ENCODE data around the gene FBXL7. TPM values are rescaled to one million over a fixed set of nuclear protein-coding genes. Genes with fewer than 3 reads are reported as not detected.

FBXL7 gene
- polyA plus RNA-seq, 12 donors: 19.8 to 28.4 (median 22.8) TPM; not detected in 1

- no peak for DNase-seq
Observed at GRCh38 chr5:15611008-15611407, 111.0 kb downstream of the FBXL7 start.

DNA sequence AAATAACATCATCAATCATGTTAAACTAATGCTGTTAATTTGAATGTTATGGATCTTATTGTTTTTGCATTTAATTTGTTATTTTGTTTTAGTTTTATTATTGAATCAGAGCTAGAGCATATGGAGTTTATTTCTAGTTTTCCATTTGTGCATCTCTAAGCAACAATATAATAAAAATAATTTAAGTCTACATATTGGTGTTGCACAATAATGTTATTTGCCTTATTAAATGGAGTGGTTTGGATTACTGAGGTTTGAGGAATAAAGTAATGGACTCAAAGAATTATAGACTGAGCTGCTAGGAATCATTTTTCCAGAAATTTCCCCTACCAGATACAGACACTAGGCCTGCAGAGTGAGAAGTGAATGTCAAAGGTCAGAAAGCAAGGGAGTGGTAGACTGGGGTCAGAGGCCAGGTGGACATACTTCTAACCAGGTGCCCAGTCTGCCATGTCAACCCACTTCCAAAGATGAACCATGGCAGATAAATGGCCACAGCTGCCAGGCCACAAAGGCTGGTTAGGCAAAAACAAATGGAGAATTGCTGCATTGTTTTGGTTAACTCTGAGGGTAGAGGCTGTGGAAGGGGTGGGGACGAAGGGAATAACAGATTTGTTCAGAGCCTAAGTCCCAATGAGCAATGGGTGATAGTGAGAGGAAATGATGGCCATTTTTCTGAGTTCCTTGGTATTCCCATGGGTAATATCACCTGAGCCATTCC, 113.1 kb downstream of the FBXL7 start:
- DNase-seq: no peak

DNA sequence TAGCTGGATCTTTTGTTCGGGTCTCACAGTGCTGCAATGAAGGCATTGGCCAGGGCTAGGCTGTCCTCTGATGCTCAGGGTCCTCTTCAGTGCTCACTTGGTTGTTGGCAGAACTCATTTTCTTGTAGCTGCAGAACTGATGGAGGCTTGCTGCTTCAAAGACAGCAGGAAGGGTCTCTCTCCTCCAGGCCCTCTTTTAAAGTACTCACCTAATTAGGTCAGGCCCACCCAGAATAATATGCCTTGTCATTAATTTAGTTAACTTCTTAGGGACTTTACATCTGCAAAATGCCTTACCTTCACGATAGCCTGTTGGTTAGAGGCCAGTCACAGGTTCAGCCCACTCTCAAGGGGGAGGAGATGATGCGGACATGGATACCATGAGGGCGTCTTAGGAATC, 114.7 kb downstream of the FBXL7 start:
- no peak for DNase-seq

DNA sequence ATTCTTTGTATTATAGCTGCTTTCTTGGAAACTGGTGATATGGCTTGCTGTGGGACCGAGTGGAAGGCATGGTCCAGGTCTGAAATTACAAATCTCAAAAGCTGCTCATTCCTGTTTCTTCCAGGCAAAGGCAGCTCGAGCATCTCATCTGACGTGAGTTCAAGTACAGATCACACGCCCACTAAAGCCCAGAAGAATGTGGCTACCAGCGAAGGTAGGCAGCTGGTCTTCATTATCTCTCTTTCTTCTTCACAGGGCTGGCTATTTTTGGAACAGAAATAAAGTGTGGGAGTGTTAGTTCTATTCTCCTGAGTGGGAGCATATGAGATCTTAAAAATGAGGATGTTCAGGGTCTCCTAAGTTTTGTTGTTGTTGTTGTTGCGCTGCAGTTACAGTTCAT, 115.9 kb downstream of the FBXL7 start:
- DNase-seq: no peak

DNA sequence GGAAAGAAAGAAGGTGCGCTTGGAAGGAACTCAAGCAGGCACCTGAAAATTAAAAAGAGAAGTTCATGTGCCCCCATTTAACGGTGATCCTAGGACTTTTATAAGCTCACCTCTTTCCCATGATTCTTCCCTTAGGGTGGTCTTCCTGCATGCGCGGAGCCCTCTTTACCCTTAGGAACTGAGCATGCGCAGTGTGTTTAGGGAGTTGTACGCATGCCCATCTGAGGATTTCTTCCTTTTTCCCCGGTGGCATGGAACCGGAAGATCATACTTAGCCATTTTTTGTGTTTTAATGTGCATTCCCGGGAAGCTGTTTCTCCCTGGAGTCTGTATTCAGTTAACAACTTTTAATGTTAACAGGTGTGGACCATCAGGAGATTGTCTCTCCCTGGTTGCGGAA, 119.0 kb downstream of the FBXL7 start:
- no peak for DNase-seq

DNA sequence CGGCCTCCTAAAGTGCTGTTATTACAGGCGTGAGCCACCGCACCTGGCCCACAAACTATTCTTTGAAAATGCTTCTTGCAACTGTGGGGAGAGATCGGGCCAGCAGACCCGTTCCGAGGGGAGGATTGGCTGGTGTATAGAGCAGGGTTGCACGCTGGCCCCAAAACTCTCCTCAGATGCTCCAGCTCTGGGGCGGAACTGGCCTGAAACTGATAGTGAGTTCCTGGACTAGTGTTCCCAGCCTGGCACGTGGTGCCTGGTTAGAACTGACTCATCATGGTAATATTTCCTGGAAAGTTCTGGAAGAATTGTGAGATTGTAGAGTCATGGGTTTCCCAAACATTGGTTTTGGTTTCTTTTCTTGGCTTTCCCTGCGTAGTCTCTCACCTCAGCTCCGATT, 120.5 kb downstream of the FBXL7 start:
- DNase-seq: no peak

GRCh38 chr5:15621094-15621493, 121.1 kb downstream of the FBXL7 start:
- DNase-seq: no peak

- DNase-seq: no peak
Observed at GRCh38 chr5:15623794-15624193, 123.8 kb downstream of the FBXL7 start.

DNA sequence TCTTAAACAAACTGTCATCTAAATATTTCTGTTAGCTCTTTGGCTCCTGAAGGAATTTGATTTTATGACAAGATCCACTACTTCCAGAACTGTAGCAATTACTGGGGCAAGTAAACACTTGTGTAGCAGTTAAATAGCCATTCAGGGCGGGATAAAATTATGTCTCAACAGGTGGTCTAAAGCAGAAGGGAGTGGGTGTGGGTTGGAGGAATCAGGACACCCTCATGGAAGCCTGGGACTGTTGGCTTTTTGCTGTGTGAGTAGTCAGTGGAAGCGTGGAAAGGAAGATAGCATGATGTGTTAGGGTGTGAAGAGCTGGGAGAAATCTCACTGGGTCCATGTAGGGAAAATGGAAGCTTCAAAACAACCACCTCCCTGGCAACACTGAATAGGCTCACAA, 127.1 kb downstream of the FBXL7 start:
- DNase-seq: no peak

- no peak for DNase-seq
Observed at GRCh38 chr5:15627647-15628046, 127.7 kb downstream of the FBXL7 start.

DNA sequence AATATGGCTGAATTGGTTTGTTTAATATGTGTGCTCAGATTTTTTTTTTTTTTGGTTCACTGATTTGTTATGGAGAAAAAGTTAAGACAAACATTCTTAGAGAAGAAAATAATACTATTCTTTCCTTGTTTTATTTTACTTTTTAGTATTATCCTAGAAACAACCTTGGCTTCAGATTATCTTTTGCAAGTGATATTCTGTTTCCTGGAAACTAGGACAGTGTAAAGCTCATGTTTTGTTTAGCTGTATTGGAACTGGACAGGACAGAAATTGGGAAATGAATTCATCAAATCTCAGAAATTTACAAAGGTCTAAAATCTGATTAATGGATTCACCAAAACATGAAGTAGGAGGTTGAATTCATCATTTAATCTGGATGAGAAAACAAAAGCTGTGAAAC, 130.5 kb downstream of the FBXL7 start:
- DNase-seq: no peak

DNA sequence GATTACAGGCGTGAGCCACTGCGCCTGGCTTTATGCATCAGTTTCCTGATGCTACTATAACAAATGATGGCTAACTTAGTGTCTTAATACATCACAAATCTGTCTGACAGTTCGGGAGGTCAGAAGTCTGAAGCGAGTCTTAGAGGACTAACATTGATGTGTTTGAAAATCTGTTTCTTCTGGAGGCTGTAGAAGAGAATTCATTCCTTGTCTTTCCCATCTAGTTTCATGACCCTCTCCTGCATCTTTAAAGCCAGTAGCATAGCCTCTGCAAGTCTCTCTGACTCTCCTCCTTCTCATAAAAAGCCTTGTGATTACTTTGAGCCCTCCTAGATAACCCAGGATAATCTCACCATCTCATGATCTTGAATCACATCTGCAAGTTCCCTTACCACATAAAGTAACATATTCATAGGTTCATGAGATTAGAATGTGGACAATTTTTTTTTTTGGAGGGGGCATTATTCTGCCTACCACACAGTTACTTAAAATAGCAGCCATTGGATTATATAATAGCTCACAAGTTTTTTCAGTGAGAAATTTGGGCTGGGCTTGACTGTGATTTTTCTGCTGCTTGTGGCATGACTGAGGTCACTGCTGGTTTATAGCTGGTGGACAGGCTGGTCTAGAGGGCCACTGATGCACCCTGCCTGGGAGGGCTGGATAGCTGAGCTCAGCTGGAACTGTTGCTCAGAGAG, 134.8 kb downstream of the FBXL7 start:
- no peak for DNase-seq

- DNase-seq: no peak
Observed at GRCh38 chr5:15635289-15635616, 135.3 kb downstream of the FBXL7 start.

DNA sequence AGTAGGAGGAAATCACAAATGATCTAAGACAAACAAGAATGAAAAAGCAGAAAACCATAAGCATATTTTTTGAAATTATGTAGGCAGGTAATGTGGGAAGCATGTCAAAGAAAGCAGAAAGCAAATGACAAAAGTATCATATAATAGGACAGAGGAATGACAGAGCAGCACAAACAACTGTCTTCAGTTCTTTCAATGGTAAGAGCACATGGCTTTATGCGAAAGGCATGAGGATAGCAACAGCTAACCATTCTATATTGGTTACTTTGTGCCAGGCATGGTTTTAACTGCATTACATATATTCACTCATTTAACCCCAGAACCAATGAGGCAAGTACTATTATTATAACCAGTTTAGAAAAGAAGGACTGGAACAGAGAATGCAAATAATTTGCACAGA, 137.4 kb downstream of the FBXL7 start:
- DNase-seq: no peak

DNA sequence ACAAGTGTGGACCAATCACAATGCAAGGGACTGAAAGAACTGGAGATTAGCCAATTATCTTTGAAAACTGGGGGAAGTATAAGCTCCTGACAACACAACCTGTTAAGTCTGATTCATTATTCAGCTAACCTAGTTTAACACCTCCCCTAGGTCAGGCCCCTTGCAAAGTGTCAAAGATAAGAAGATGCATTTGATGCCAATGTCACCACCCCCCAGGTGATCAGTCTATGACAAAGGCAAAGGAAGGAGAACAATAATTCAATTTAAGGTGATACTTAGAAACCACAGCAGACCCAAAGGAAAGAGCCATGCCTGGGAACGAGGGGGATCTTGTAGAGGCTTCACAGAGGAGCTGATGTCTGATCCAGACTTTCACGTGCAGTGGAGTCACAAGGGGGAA, 137.9 kb downstream of the FBXL7 start:
- no peak for DNase-seq

- DNase-seq: no peak
Observed at GRCh38 chr5:15638296-15638695, 138.3 kb downstream of the FBXL7 start.

DNA sequence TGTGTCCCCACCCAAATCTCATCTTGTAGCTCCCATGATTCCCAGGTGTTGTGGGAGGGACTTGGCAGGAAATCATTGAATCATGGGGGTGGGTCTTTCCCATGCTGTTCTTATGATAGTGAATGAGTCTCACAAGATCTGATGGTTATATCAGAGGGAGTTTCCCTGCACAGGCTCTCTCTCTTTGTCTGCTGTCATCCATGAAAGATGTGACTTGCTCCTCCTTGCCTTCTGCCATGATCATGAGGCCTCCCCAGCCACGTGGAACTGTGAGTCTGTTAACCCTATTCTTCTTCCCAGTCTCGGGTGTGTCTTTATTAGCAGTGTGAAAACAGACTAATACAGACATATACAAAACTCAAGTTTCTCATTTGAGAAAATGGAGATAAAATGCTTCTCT, 139.3 kb downstream of the FBXL7 start:
- DNase-seq: no peak

- DNase-seq: no peak
Observed at GRCh38 chr5:15640116-15640515, 140.1 kb downstream of the FBXL7 start.

DNA sequence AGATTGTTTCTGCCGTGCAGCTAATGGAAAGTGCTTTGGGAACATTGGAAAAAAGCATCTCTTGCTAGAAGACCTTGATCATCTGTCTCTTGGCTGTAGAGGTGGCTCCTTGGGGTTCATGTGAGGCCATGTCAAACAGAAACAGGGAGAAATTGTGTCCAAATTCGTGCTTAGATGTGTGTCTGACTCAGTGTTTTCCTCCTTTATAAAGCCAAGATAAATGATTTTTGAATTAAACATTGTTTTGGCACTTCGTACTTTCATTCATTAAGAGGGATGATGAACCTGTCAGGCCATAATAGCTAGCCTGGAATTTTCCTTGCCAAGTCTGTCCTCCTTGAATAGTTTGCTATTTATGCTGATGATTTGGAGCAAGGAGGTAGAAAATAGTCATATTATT, 143.8 kb downstream of the FBXL7 start:
- DNase-seq: no peak

DNA sequence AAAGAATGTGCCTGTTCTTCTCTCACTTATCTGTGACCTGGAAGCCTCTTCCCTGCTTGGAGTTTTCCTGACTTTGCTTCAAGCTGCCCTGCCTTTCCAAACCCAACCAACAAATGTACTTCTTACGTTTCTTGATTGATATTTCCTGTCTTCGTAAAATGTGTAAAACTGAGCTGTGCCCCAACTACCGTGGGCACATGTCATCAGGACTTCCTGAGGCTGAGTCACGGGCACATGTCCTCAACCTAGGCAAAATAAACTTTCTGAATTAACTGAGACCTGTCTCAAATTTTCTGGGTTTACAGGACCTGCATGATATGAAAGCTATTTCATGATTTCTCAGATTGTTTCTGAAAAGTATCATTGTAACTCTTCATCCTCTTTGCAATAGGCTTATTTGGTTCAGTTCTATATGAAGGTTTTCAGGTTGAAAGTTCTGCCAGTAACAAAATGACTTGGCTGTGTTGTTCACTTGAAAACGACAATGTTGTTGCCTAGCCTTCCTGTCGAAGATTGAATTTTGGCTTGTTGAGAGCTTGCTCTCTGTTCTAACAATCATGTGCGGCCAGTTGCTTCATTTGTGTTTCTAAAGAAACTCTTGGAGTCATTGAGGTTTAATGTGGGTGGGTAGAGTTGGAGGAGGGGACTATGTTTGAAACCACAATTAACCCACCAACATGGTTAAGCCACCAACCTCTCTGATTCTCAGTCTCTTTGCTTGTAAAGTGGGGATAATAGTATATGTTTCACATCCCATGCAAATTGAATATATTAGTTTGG, 145.6 kb downstream of the FBXL7 start:
- DNase-seq: peak; percentile 23

DNA sequence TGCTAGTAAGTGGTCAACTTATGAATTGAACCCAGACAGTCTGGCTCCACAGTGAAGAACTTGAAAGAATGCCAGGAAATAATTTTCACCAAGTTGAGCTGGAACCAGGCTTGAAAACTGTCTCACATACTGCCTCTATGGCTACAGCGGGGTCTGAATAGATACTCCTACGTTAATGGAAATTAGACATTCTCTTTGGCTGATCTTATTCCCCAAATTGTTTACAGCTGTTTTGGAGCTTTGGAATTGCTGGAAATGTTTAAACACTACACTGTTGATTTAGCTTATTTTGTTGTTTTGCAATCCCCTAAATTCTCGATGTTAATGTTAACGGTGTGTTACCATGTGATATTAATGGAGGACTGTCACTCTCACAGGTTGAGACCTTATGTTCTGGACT, 146.4 kb downstream of the FBXL7 start:
- peak; percentile 54 for DNase-seq

DNA sequence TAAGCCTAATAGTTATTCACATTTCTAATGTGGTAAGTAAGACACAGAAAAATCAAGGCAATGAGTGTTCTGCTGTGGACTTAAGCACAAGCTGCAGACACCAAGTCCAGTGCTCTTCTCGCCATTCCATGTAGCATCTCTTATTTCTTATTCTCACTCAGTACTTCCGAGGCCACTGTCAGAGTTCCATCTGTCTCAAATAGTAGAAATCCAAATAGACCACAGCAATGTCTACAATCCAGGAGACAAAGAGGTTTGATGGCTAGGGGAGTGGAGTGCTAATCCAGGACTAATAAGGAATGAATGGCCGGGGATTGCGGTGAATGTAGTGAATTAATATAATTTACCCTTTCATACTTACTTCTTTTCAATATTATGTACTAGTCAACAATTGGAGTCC, 147.3 kb downstream of the FBXL7 start:
- no peak for DNase-seq

DNA sequence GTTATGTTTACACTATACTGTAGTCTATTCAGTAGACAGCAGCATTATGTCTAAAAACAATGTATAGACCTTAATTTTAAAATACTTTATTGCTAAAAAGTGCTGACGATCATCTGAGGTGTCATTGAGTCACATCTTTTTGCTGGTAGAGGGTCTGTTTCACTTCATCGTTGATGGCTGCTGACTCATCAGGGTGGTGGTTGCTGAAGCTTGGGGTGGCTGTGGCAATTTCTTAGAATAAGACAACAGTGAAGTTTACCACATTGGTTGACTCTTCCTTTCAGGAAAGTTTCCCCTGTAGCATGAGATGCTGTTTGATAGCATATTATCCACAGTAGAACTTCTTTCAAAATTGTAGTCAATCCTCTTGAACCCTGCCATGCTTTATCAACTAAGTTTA, 150.3 kb downstream of the FBXL7 start:
- DNase-seq: no peak
